GM23338 (cell line): ENCODE measurements around the gene GPR61. TPM values are rescaled to one million over a fixed set of nuclear protein-coding genes. Genes with fewer than 3 reads are reported as not detected.

Source experiments
- ATAC-seq: fragments of 200-7000 bp; cut with Tn5 transposase; 3 replicates; pipeline ENCODE4 v1.9.1; 2020
- DNase-seq: peaks from one replicate; pipeline ENCODE4 v3.0.0-alpha.2; 2015; ENCODE audit warnings: low spot score
- H2AFZ ChIP-seq: fragments of 200-600 bp; sonication (generic); 2 replicates; pipeline ENCODE4 v1.8.0; 2016; ENCODE audit warnings: antibody characterized with exemption, mild to moderate bottlenecking, moderate library complexity
- H3F3A ChIP-seq: fragments of 200-600 bp; sonication (generic); replicated peaks from 2 replicates; pipeline ENCODE4 v1.8.0; 2017; ENCODE audit warnings: antibody characterized with exemption, mixed run types, low read depth
- H3K27ac ChIP-seq: fragments of 200-600 bp; sonication (generic); 2 replicates; pipeline ENCODE4 v1.6.1; 2016; ENCODE audit warnings: low read depth
- H3K27me3 ChIP-seq: fragments of 200-600 bp; sonication (generic); 2 replicates; pipeline ENCODE4 v1.8.0; 2016; ENCODE audit warnings: mild to moderate bottlenecking, mixed run types, moderate library complexity; ENCODE audit not compliant: insufficient read depth
- H3K36me3 ChIP-seq: fragments of 200-600 bp; sonication (generic); 2 replicates; pipeline ENCODE4 v1.8.0; 2016; ENCODE audit warnings: mild to moderate bottlenecking; ENCODE audit not compliant: insufficient read depth
- H3K4me1 ChIP-seq: fragments of 200-600 bp; sonication (generic); 2 replicates; pipeline ENCODE4 v1.8.0; 2016; ENCODE audit warnings: mild to moderate bottlenecking, moderate library complexity; ENCODE audit not compliant: insufficient read depth
- H3K4me2 ChIP-seq: fragments of 200-600 bp; sonication (generic); 2 replicates; pipeline ENCODE4 v1.7.1; 2017; ENCODE audit warnings: mixed run types
- H3K4me3 ChIP-seq: fragments of 200-600 bp; sonication (generic); 2 replicates; pipeline ENCODE4 v1.6.1; 2016; ENCODE audit warnings: mixed run types
- H3K79me2 ChIP-seq: fragments of 200-600 bp; sonication (generic); replicated peaks from 2 replicates; pipeline ENCODE4 v1.8.0; 2017; ENCODE audit warnings: mild to moderate bottlenecking; ENCODE audit not compliant: insufficient read depth
- H3K9me2 ChIP-seq: fragments of 200-600 bp; sonication (generic); 2 replicates; pipeline ENCODE4 v1.8.0; 2017; ENCODE audit not compliant: insufficient read depth
- H4K20me1 ChIP-seq: fragments of 200-600 bp; sonication (generic); replicated peaks from 2 replicates; pipeline ENCODE4 v1.8.0; 2017; ENCODE audit warnings: mild to moderate bottlenecking; ENCODE audit not compliant: insufficient read depth
- H3K27ac Mint-ChIP-seq: 2 replicates; pipeline ENCODE4 v1.8.0; 2020; ENCODE audit warnings: inconsistent platforms, mild to moderate bottlenecking, moderate library complexity, mixed read lengths
- H3K27me3 Mint-ChIP-seq: 3 replicates; pipeline ENCODE4 v1.8.0; 2022; ENCODE audit warnings: low read depth, mild to moderate bottlenecking, moderate library complexity, mixed read lengths, inconsistent platforms; ENCODE audit not compliant: insufficient read depth, poor library complexity
- H3K36me3 Mint-ChIP-seq: 3 replicates; pipeline ENCODE4 v1.8.0; 2021; ENCODE audit warnings: low read depth, mild to moderate bottlenecking, inconsistent platforms, moderate library complexity, mixed read lengths
- H3K4me1 Mint-ChIP-seq: 3 replicates; pipeline ENCODE4 v1.8.0; 2020; ENCODE audit warnings: mild to moderate bottlenecking, inconsistent platforms, mixed read lengths
- H3K4me3 Mint-ChIP-seq: 3 replicates; pipeline ENCODE4 v1.8.0; 2021; ENCODE audit warnings: moderate library complexity, mild to moderate bottlenecking, inconsistent platforms, mixed read lengths
- H3K9me3 Mint-ChIP-seq: 3 replicates; pipeline ENCODE4 v1.8.0; 2020; ENCODE audit warnings: moderate library complexity, mild to moderate bottlenecking, inconsistent platforms, mixed read lengths
- CREB1 ChIP-seq: fragments of 250-450 bp; sonication (Bioruptor Pico); IDR thresholded peaks from 2 replicates; pipeline ENCODE4 v1.5.0; 2020; ENCODE audit warnings: low read depth, mild to moderate bottlenecking, moderate library complexity
- CTCF ChIP-seq, 2 experiments: fragments of 200-600 bp in 1 of 2; sonication (generic) in 1 of 2; conservative IDR thresholded peaks; 2 replicates each; pipeline versions ENCODE4 v1.5.1 to v1.6.1; 2016 to 2017; ENCODE audit warnings: antibody characterized with exemption in 2 of 2, low read depth in 2 of 2, mild to moderate bottlenecking in 2 of 2, moderate library complexity in 1 of 2
- EZH2 ChIP-seq: fragments of 200-600 bp; sonication (generic); IDR thresholded peaks from one replicate; pipeline ENCODE4 v1.8.0; 2017; ENCODE audit warnings: antibody characterized with exemption, mild to moderate bottlenecking, low read depth; ENCODE audit not compliant: unreplicated experiment
- JUNB ChIP-seq: IDR thresholded peaks from one replicate; pipeline ENCODE4 v1.6.1; 2016; ENCODE audit warnings: antibody characterized with exemption; ENCODE audit not compliant: unreplicated experiment
- POLR2AphosphoS5 ChIP-seq: IDR thresholded peaks from 2 replicates; pipeline ENCODE4 v1.6.1; 2016; ENCODE audit warnings: antibody characterized with exemption, low read depth
- REST ChIP-seq: IDR thresholded peaks from one replicate; pipeline ENCODE4 v1.6.1; 2018; ENCODE audit warnings: antibody characterized with exemption; ENCODE audit not compliant: unreplicated experiment
- ZNF114 ChIP-seq: fragments of 250-450 bp; sonication (Bioruptor Pico); IDR thresholded peaks from 2 replicates; pipeline ENCODE4 v1.5.0; 2020; ENCODE audit warnings: mild to moderate bottlenecking, moderate library complexity
- ZNF331 ChIP-seq: fragments of 250-450 bp; sonication (Bioruptor Pico); IDR thresholded peaks from 2 replicates; pipeline ENCODE4 v1.5.0; 2020; ENCODE audit warnings: low read depth, mild to moderate bottlenecking, moderate library complexity
- ZNF462 ChIP-seq: fragments of 250-450 bp; sonication (Bioruptor Pico); IDR thresholded peaks from 2 replicates; pipeline ENCODE4 v1.5.0; 2020; ENCODE audit warnings: mild to moderate bottlenecking, moderate library complexity
- polyA plus RNA-seq: library from polyadenylated mRNA; unstranded; fragments of >200 nt; fragmentation: Nextera tagmentation; extraction: Ambion mirVana; gene quantifications from 2 replicates; pipeline ENCODE4 v1.2.1, GENCODE V29; 2016
- total RNA-seq: library from RNA; depleted of rRNA; stranded (reverse); fragments of >200 nt; shearing (Covaris generic); gene quantifications from 2 replicates; pipeline ENCODE4 v1.2.3, GENCODE V29; 2014

GPR61 gene
- total and polyA plus RNA-seq, 2 experiments from 2014 or later, result 0.13 TPM; not detected in 1

- TF ChIP-seq EZH2, result no peak
- no peak for ATAC-seq
- H3K36me3 ChIP-seq, result no peaks in the 10 kb centered on the region
- peaks cover 2% of the 10 kb centered on the region for H3K27me3 Mint-ChIP-seq
- no peaks in the 10 kb centered on the region for H3K36me3 Mint-ChIP-seq
- no peak overlapping the region for H3K4me3 Mint-ChIP-seq
- H3K4me1 Mint-ChIP-seq, result peaks cover 6% of the 10 kb centered on the region; the same call in 1 of the 3 replicates
- H3K9me3 Mint-ChIP-seq, result no peaks in the 10 kb centered on the region
- H3F3A ChIP-seq, result no peaks in the 10 kb centered on the region
- no peak for DNase-seq
- H3K4me3 ChIP-seq, result no peak overlapping the region
- no peaks in the 10 kb centered on the region for H3K27me3 ChIP-seq
- no peak overlapping the region for H3K4me2 ChIP-seq
- H2AFZ ChIP-seq, result no peak overlapping the region
- H3K79me2 ChIP-seq, result no peaks in the 10 kb centered on the region
- H3K9me2 ChIP-seq, result no peaks in the 10 kb centered on the region
- no peak overlapping the region for H3K27ac ChIP-seq
- no peak overlapping the region for H3K27ac Mint-ChIP-seq
- H4K20me1 ChIP-seq, result no peaks in the 10 kb centered on the region
- no peaks in the 10 kb centered on the region for H3K4me1 ChIP-seq
These were observed 22.3 kb upstream of the GPR61 start for GRCh38 chr1:109517337-109517736.

- H3K36me3 Mint-ChIP-seq, result no peaks in the 10 kb centered on the region
- Histone ChIP-seq H3K79me2 (no peaks in the 10 kb centered on the region), H3K9me2 (no peaks in the 10 kb centered on the region), H3K27me3 (no peaks in the 10 kb centered on the region), H4K20me1 (no peaks in the 10 kb centered on the region), H3K4me2 (no peak overlapping the region), H3F3A (no peaks in the 10 kb centered on the region), H3K4me1 (no peaks in the 10 kb centered on the region), H3K36me3 (no peaks in the 10 kb centered on the region), H3K4me3 (no peak overlapping the region), H3K27ac (no peak overlapping the region), H2AFZ (0 out of 2 replicates have a peak overlapping the region, but pooled peaks have one; percentile 59)
- DNase-seq (no peak), ATAC-seq (peak; percentile 35; the same call in 1 of the 3 replicates)
- no peaks in the 10 kb centered on the region for H3K9me3 Mint-ChIP-seq
- peaks cover 2% of the 10 kb centered on the region for H3K27me3 Mint-ChIP-seq
- H3K4me3 Mint-ChIP-seq, result no peak overlapping the region
- peaks cover 6% of the 10 kb centered on the region; the same call in 1 of the 3 replicates for H3K4me1 Mint-ChIP-seq
- no peak overlapping the region for H3K27ac Mint-ChIP-seq
- TF ChIP-seq CTCF (conservative IDR thresholded peaks at IDR 0.05; ENCODE audit: low read depth in 2 of 2), result no peak
- no peak for TF ChIP-seq ZNF462 (CRISPR knock-in tag)
- TF ChIP-seq CREB1 (CRISPR knock-in tag), result no peak
- no peak for TF ChIP-seq JUNB
- no peak for TF ChIP-seq ZNF114 (CRISPR knock-in tag)
- TF ChIP-seq POLR2AphosphoS5, result no peak
- no peak for TF ChIP-seq REST
- TF ChIP-seq ZNF331, result no peak
These were observed 18.4 kb upstream of the GPR61 start for GRCh38 chr1:109521002-109521951.
